H1 (cell line): ENCODE results near the gene GRIA1. TPM values are rescaled to one million over a fixed set of nuclear protein-coding genes. Genes with fewer than 3 reads are reported as not detected.

Experiments used
- CTCF ChIA-PET: fragments of 300-600 bp; sonication (Branson Sonifier 250); formaldehyde crosslinking; loops from one replicate; lab custom pipeline; 2021; ENCODE audit not compliant: partially characterized antibody; lab: Charles Lee
- POLR2A ChIA-PET: fragments of 300-600 bp; sonication (Branson Sonifier 250); formaldehyde crosslinking; loops from one replicate; lab custom pipeline; 2021; ENCODE audit warnings: inconsistent platforms; ENCODE audit not compliant: partially characterized antibody; lab: Charles Lee
- DNase-seq, 2 experiments: peaks; one replicate each; pipeline versions ENCODE4 v3.0.0 to v3.0.0-alpha.2; 2010 to 2022; ENCODE audit warnings: low spot score in 2 of 2, low read depth in 1 of 2, mixed read lengths in 1 of 2
- FAIRE-seq: peaks from 2 replicates; lab custom pipeline; 2011; peaks lifted over from hg19 to GRCh38; lab: Jason Lieb, UNC
- H2AFZ ChIP-seq: 2 replicates; pipeline ENCODE4 v1.8.1; 2012; ENCODE audit warnings: low read length, inconsistent platforms
- H2AK5ac ChIP-seq: 2 replicates; pipeline ENCODE4 v1.6.1; 2013; ENCODE audit warnings: low read depth, low read length
- H2BK120ac ChIP-seq: replicated peaks from 2 replicates; pipeline ENCODE3; 2013; ENCODE audit warnings: low read depth, low read length, inconsistent platforms
- H2BK12ac ChIP-seq: 2 replicates; pipeline ENCODE4 v1.6.1; 2013; ENCODE audit warnings: low read depth, low read length
- H2BK15ac ChIP-seq: 2 replicates; pipeline ENCODE4 v1.6.1; 2013; ENCODE audit warnings: low read length
- H2BK20ac ChIP-seq: 2 replicates; pipeline ENCODE4 v1.6.1; 2013; ENCODE audit warnings: low read length
- H2BK5ac ChIP-seq: 2 replicates; pipeline ENCODE4 v1.6.1; 2013; ENCODE audit warnings: low read depth, low read length
- H3K14ac ChIP-seq: 2 replicates; pipeline ENCODE4 v1.6.1; 2013; ENCODE audit warnings: inconsistent platforms; ENCODE audit not compliant: insufficient read length
- H3K18ac ChIP-seq: 2 replicates; pipeline ENCODE4 v1.6.1; 2013; ENCODE audit warnings: low read length; ENCODE audit errors: extremely low read depth
- H3K23ac ChIP-seq: 2 replicates; pipeline ENCODE4 v1.6.1; 2013; ENCODE audit warnings: inconsistent platforms; ENCODE audit not compliant: insufficient read length
- H3K23me2 ChIP-seq: 2 replicates; pipeline ENCODE4 v1.6.1; 2013; ENCODE audit warnings: low read depth, low read length
- H3K27ac ChIP-seq: 2 replicates; pipeline ENCODE4 v1.6.1; 2011; ENCODE audit warnings: low read depth, low read length, inconsistent platforms
- H3K27me3 ChIP-seq, 4 experiments: replicated peaks in 1 of 4; 1 replicate in 1 of 4; 2 replicates in 3 of 4; pipeline versions ENCODE4 v1.6.1 to v1.8.1; 2011 to 2013; ENCODE audit warnings: low read length in 3 of 4, mild to moderate bottlenecking in 3 of 4, inconsistent platforms in 2 of 4, mixed read lengths in 2 of 4, moderate library complexity in 1 of 4; ENCODE audit not compliant: control insufficient read depth in 3 of 4, insufficient read depth in 3 of 4; ENCODE audit errors: extremely low read depth in 1 of 4
- H3K36me3 ChIP-seq, 4 experiments: 2 replicates each; pipeline versions ENCODE4 v1.6.1 to v1.8.1; 2011 to 2013; ENCODE audit warnings: mild to moderate bottlenecking in 4 of 4, low read length in 3 of 4, moderate library complexity in 2 of 4, control low read depth in 1 of 4, inconsistent platforms in 1 of 4; ENCODE audit not compliant: insufficient read depth in 4 of 4, control insufficient read depth in 2 of 4
- H3K4ac ChIP-seq: replicated peaks from 2 replicates; pipeline ENCODE3; 2013; ENCODE audit warnings: low read length, low read depth, mixed read lengths, inconsistent platforms; ENCODE audit not compliant: insufficient read length
- H3K4me1 ChIP-seq, 4 experiments: replicated peaks in 1 of 4; 1 replicate in 1 of 4; 2 replicates in 3 of 4; pipeline versions ENCODE4 v1.6.1 to v1.8.1; 2011 to 2013; ENCODE audit warnings: low read length in 3 of 4, inconsistent platforms in 2 of 4, mixed read lengths in 1 of 4; ENCODE audit not compliant: insufficient read depth in 4 of 4, control insufficient read depth in 3 of 4
- H3K4me2 ChIP-seq, 2 experiments: 2 replicates each; pipeline versions ENCODE4 v1.6.1 to v1.8.1; 2011 to 2013; ENCODE audit warnings: low read depth in 2 of 2, low read length in 2 of 2, control low read depth in 1 of 2, inconsistent platforms in 1 of 2, mild to moderate bottlenecking in 1 of 2; ENCODE audit not compliant: insufficient read depth in 1 of 2
- H3K4me3 ChIP-seq, 4 experiments: fragments of 200-600, 300-600 bp in 1 of 4; sonication (generic), shearing (Covaris generic), sonication (Bioruptor Twin) in 1 of 4; 2 replicates each; pipeline versions ENCODE4 v1.5.1 to v1.8.1; 2011 to 2016; ENCODE audit warnings: low read length in 4 of 4, low read depth in 3 of 4, control low read depth in 2 of 4, inconsistent platforms in 2 of 4, mild to moderate bottlenecking in 2 of 4, mixed read lengths in 1 of 4, moderate library complexity in 1 of 4; ENCODE audit not compliant: insufficient read depth in 2 of 4; ENCODE audit errors: extremely low read depth in 1 of 4
- H3K56ac ChIP-seq: replicated peaks from 2 replicates; pipeline ENCODE3; 2013; ENCODE audit warnings: low read depth, mild to moderate bottlenecking, mixed read lengths, low read length, inconsistent platforms; ENCODE audit not compliant: insufficient read length
- H3K79me1 ChIP-seq: 2 replicates; pipeline ENCODE4 v1.6.1; 2013; ENCODE audit warnings: low read depth, low read length, control low read depth
- H3K79me2 ChIP-seq, 2 experiments: 2 replicates each; pipeline versions ENCODE4 v1.6.1 to v1.8.1; 2012 to 2013; ENCODE audit warnings: low read length in 2 of 2, mild to moderate bottlenecking in 2 of 2, inconsistent platforms in 1 of 2; ENCODE audit not compliant: insufficient read depth in 2 of 2, control insufficient read depth in 1 of 2
- H3K9ac ChIP-seq, 4 experiments: replicated peaks in 1 of 4; 1 replicate in 1 of 4; 2 replicates in 3 of 4; pipeline versions ENCODE4 v1.6.1 to v1.8.1; 2011 to 2013; ENCODE audit warnings: low read depth in 3 of 4, low read length in 3 of 4, control low read depth in 2 of 4, mild to moderate bottlenecking in 2 of 4, moderate library complexity in 2 of 4, inconsistent platforms in 1 of 4; ENCODE audit errors: extremely low read depth in 1 of 4
- H3K9me3 ChIP-seq, 2 experiments: 2 replicates each; pipeline versions ENCODE4 v1.6.1 to v1.8.1; 2012 to 2013; ENCODE audit warnings: mild to moderate bottlenecking in 2 of 2, moderate library complexity in 2 of 2, control low read depth in 1 of 2, inconsistent platforms in 1 of 2, low read depth in 1 of 2, low read length in 1 of 2, mixed read lengths in 1 of 2; ENCODE audit not compliant: insufficient read depth in 2 of 2
- H4K20me1 ChIP-seq, 2 experiments: replicated peaks in 1 of 2; 2 replicates each; pipeline versions ENCODE3 to v1.8.1; 2011 to 2013; ENCODE audit warnings: inconsistent platforms in 2 of 2, low read length in 2 of 2, mild to moderate bottlenecking in 1 of 2; ENCODE audit not compliant: insufficient read depth in 2 of 2, control insufficient read depth in 1 of 2
- H4K5ac ChIP-seq: 2 replicates; pipeline ENCODE4 v1.6.1; 2013; ENCODE audit warnings: low read length, low read depth, mixed read lengths, inconsistent platforms; ENCODE audit not compliant: insufficient read length
- H4K8ac ChIP-seq: 2 replicates; pipeline ENCODE4 v1.8.0; 2013; ENCODE audit warnings: mild to moderate bottlenecking, moderate library complexity, low read length, inconsistent platforms; ENCODE audit not compliant: insufficient read depth; ENCODE audit errors: extremely low read depth
- H4K91ac ChIP-seq: replicated peaks from 2 replicates; pipeline ENCODE3; 2013; ENCODE audit warnings: low read length, mixed read lengths, inconsistent platforms; ENCODE audit not compliant: insufficient read length
- CEBPB ChIP-seq: IDR thresholded peaks from 2 replicates; pipeline ENCODE4 v1.6.1; 2012; ENCODE audit warnings: low read depth, low read length
- CHD1 ChIP-seq: IDR thresholded peaks from 2 replicates; pipeline ENCODE4 v1.6.1; 2012; ENCODE audit warnings: low read depth, low read length, improper control_type of control experiment
- E2F6 ChIP-seq: IDR thresholded peaks from 2 replicates; pipeline ENCODE4 v1.6.1; 2012; ENCODE audit warnings: inconsistent platforms
- EP300 ChIP-seq, 2 experiments: IDR thresholded peaks; 1 replicate in 1 of 2; 2 replicates in 1 of 2; pipeline ENCODE4 v1.6.1; 2011 to 2012; ENCODE audit warnings: low read depth in 2 of 2, low read length in 2 of 2, mild to moderate bottlenecking in 2 of 2, borderline replicate concordance in 1 of 2, inconsistent platforms in 1 of 2, moderate library complexity in 1 of 2
- HDAC2 ChIP-seq, 2 experiments: fragments of 300-600 bp in 1 of 2; sonication (generic) in 1 of 2; IDR thresholded peaks; 2 replicates each; pipeline ENCODE4 v1.6.1; 2011 to 2012; ENCODE audit warnings: low read depth in 2 of 2, low read length in 2 of 2, mild to moderate bottlenecking in 2 of 2, moderate library complexity in 2 of 2, borderline replicate concordance in 1 of 2, inconsistent platforms in 1 of 2
- HDAC6 ChIP-seq: IDR thresholded peaks from one replicate; pipeline ENCODE4 v1.7.1; 2012; ENCODE audit warnings: low read depth, mild to moderate bottlenecking, inconsistent platforms, low read length, moderate library complexity
- JUND ChIP-seq: IDR thresholded peaks from 2 replicates; pipeline ENCODE4 v1.6.1; 2011; ENCODE audit warnings: mild to moderate bottlenecking, improper control_type of control experiment, low read length
- POLR2A ChIP-seq, 2 experiments: IDR thresholded peaks; 1 replicate in 1 of 2; 2 replicates in 1 of 2; pipeline ENCODE4 v1.6.1; 2011; ENCODE audit warnings: low read depth in 2 of 2, low read length in 2 of 2, mild to moderate bottlenecking in 2 of 2; ENCODE audit errors: control extremely low read depth in 1 of 2
- POLR2AphosphoS5 ChIP-seq: IDR thresholded peaks from 2 replicates; pipeline ENCODE4 v1.6.1; 2011; ENCODE audit warnings: low read depth, low read length
- RAD21 ChIP-seq, 2 experiments: IDR thresholded peaks in 1 of 2; conservative IDR thresholded peaks in 1 of 2; 2 replicates each; pipeline ENCODE4 v1.6.1; 2011; ENCODE audit warnings: low read depth in 2 of 2, low read length in 2 of 2, improper control_type of control experiment in 1 of 2, inconsistent platforms in 1 of 2, mild to moderate bottlenecking in 1 of 2, moderate library complexity in 1 of 2
- SAP30 ChIP-seq: fragments of 300-600 bp; sonication (generic); IDR thresholded peaks from 2 replicates; pipeline ENCODE4 v1.7.1; 2012; ENCODE audit warnings: low read length, moderate library complexity, mild to moderate bottlenecking, inconsistent platforms; ENCODE audit not compliant: insufficient read depth, insufficient replicate concordance
- SIN3A ChIP-seq, 2 experiments: IDR thresholded peaks in 1 of 2; conservative IDR thresholded peaks in 1 of 2; 2 replicates each; pipeline ENCODE4 v1.6.1; 2011 to 2012; ENCODE audit warnings: low read length in 2 of 2, improper control_type of control experiment in 1 of 2, low read depth in 1 of 2, mild to moderate bottlenecking in 1 of 2
- TCF12 ChIP-seq: IDR thresholded peaks from 2 replicates; pipeline ENCODE4 v1.6.1; 2011; ENCODE audit warnings: low read depth, mild to moderate bottlenecking, low read length
- WGBS, 2 experiments: shearing (Covaris generic) in 1 of 2; methylation state at CpG; one replicate each; pipeline versions ENCODE4 v1.1.6 to v1.1.7; 2013 to 2015; ENCODE audit warnings: low lambda C conversion rate in 2 of 2, mixed read lengths in 2 of 2, inconsistent platforms in 1 of 2, low coverage in 1 of 2, missing lambda C conversion rate in 1 of 2; ENCODE audit not compliant: insufficient replicate concordance in 2 of 2, insufficient coverage in 1 of 2, insufficient read length in 1 of 2; ENCODE audit errors: extremely low coverage in 1 of 2, missing lambda C conversion rate in 1 of 2; 5-methylcytosine and 5-hydroxymethylcytosine counted together
- polyA plus RNA-seq, 7 experiments: library from polyadenylated mRNA; depleted of rRNA in 3 of 7; stranded (reverse) in 5 of 7; unstranded in 2 of 7; fragments of >200 nt in 5 of 7; fragments of 200-250 nt in 2 of 7; gene quantifications; 1 replicate in 5 of 7; 2 replicates in 1 of 7; 4 replicates in 1 of 7; pipeline versions ENCODE4 v1.2.1 to v1.2.3, GENCODE V29; 2011 to 2013; ENCODE audit warnings: missing spikeins in 2 of 7, mixed read lengths in 2 of 7
- total RNA-seq: library from RNA; stranded (reverse); fragmentation: NEBNext Ultra II Directional; extraction: Animal tissue kit (Norgen Biotek cat#: 25700); gene quantifications from 2 replicates; pipeline ENCODE4 v1.2.1, GENCODE V29; 2021

Gene GRIA1
- total and polyA plus RNA-seq, 2 of the 8 experiments (the other 6 are each of a cell fraction or from before 2014, with no cell fraction given): 0.97 to 2.5 TPM

- no peak overlapping the region for H2BK120ac ChIP-seq
- DNase-seq (no peak), FAIRE-seq (no peak)
- H3K9me3 ChIP-seq: no peaks in the 10 kb centered on the region
- H2BK5ac ChIP-seq: no peak overlapping the region
- no peak overlapping the region for H2BK12ac ChIP-seq
- no peaks in the 10 kb centered on the region for H4K20me1 ChIP-seq
- H3K4me1 ChIP-seq: no peaks in the 10 kb centered on the region
- 92% methylated on average over 5 of the region's 5 CpGs; no CpG with 5 or more reads in 1 of the 2 experiments for WGBS, 2 experiments
- no peak overlapping the region for H3K18ac ChIP-seq
- no peak overlapping the region for H3K23ac ChIP-seq
- no peaks in the 10 kb centered on the region for H3K36me3 ChIP-seq
- ChIA-PET POLR2A (no interaction called here), CTCF (interaction anchor here (2.0 to 2.1 kb wide), 2 partner anchors 28 to 166 kb away, joined by 6 to 8 read pairs; no protein-coding TSS in a partner anchor)
- H2AK5ac ChIP-seq: no peak overlapping the region
- H3K79me1 ChIP-seq: no peaks in the 10 kb centered on the region
- no peak overlapping the region for H3K27ac ChIP-seq
- H3K56ac ChIP-seq: no peak overlapping the region
- no peak overlapping the region for H4K8ac ChIP-seq
- H3K4me2 ChIP-seq: no peak overlapping the region
- no peak overlapping the region for H2BK15ac ChIP-seq
- no peak overlapping the region for H3K9ac ChIP-seq
- H2BK20ac ChIP-seq: no peak overlapping the region
- no peak overlapping the region for H2AFZ ChIP-seq
- no peak overlapping the region for H3K4me3 ChIP-seq
- no peak overlapping the region for H3K14ac ChIP-seq
- no peaks in the 10 kb centered on the region for H3K79me2 ChIP-seq
- no peak overlapping the region for H4K91ac ChIP-seq
- H4K5ac ChIP-seq: no peak overlapping the region
- H3K23me2 ChIP-seq: no peaks in the 10 kb centered on the region; the same call in 1 of the 2 replicates
- peaks cover 0 to 2% (median 0%) of the 10 kb centered on the region in 4 experiments; a peak in 2 of 7 replicates for H3K27me3 ChIP-seq
- no peak overlapping the region for H3K4ac ChIP-seq
- TF ChIP-seq POLR2AphosphoS5 (no peak), HDAC2 (IDR thresholded peaks at IDR 0.05; ENCODE audit: borderline replicate concordance in 1 of 2, low read depth in 2 of 2, low read length in 2 of 2) (no peak), HDAC6 (no peak), EP300 (IDR thresholded peaks at IDR 0.05; ENCODE audit: borderline replicate concordance in 1 of 2, low read depth in 2 of 2, low read length in 2 of 2) (no peak), SIN3A (conservative IDR thresholded peaks at IDR 0.05 in 1 of 2, IDR thresholded peaks at IDR 0.05 in 1 of 2; ENCODE audit: low read depth in 1 of 2, low read length in 2 of 2) (no peak), JUND (no peak), CEBPB (no peak), RAD21 (IDR thresholded peaks at IDR 0.05 in 1 of 2, conservative IDR thresholded peaks at IDR 0.05 in 1 of 2; ENCODE audit: low read depth in 2 of 2, low read length in 2 of 2) (no peak), E2F6 (no peak), CHD1 (no peak), TCF12 (no peak), SAP30 (no peak), POLR2A (IDR thresholded peaks at IDR 0.05; ENCODE audit: control extremely low read depth in 1 of 2, low read depth in 2 of 2, low read length in 2 of 2) (no peak)
Observed at GRCh38 chr5:153798830-153799229, 308.4 kb downstream of the GRIA1 start.
